ENCODE measurements around the gene UBFD1.
"Not testable (repeated sequence)": the region's sequence is repeated elsewhere in the genome, so short reads cannot be mapped to it uniquely, and the experiment has no call there.

Gene UBFD1

DNA sequence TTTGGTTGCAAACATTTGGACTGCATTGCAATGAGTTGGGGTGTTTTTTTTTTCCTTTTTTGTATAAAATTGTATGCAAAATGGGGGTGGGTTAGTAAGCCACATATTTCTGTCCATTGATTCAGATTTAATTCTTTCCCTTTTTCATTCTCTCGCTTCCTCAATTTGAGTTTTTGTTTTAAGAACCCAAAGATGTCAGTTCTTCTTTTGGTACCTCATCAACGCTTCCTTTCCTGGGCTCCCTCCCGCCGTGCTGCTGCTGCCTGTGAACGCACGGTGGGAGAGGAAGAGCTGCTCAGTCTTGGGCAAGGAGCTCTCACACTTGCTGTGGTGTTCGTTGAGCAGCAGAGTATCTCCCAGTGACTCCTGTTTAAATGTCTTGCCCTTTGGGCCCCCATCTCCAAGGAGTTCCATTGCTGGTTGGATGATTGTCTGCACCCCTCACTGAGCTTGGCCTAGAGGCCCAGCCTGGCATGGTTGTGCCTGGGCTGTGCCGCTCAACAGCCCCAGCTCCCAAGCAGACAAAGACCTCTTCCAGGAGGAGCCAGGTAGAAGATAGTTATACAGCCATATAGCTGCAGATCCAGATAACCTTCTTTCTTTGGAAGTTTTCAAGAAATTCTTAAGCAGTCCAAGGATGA lies 13.6 kb downstream of the UBFD1 start:
- no peak for DNase-seq

DNA sequence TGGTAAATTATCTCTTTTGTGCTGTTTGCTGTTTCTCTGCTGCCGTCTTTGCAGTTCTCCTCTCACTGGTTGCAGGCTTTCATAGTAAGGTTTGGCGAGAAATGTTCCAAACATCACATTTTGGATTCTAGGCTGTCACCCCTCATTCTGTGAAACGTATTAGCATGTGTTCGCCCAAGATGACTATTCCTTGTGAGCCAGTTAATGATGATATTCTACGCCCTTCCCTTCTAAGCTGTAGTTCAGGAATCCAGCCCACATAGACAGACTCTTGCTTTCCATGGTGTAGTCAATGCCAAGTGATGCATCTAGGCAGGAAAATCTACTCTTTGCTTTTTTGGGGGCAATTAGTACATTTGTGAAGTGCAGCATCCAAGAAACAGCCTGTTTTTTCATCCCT lies 14.4 kb downstream of the UBFD1 start:
- DNase-seq: no peak

DNA sequence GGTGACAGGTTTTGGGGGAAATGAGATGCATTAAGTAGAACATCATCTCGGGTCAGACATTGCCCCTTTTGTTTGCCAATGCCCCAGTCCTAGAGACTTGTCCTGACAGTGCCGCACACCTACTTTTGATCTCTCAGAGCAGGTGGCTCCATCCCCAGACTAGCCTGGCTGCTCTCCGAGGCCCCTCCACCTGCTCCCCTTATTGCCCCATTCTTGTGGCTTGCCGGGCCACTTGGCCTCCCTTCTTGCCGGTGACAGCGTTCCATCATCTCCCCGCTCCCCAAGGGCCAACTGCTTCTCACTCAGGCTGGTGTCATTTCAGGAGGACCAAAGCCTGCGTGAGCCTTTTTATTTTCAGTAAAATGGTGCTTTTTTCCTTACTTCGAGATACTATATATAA lies 14.9 kb downstream of the UBFD1 start:
- DNase-seq: no peak

DNA sequence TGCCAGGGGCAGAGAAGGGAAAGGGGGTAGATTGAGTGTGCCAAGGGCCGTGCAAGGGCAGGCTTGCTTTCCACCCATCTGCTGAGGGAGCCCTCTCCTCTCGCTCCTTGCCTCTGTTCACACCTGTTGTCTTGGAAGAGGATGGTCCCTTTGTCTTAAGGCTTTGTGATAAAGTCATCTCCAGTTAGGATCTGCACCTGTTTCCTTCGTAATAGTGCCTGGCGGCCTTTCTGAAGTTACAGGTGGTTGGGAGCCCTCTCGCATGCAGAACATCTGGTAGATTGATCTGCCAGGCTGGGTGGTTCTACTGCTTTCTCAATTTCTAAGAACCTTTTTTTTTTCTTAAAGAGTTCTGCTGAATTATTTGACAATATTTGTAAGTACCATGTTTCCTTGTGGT lies 16.3 kb downstream of the UBFD1 start:
- no peak for DNase-seq

DNA sequence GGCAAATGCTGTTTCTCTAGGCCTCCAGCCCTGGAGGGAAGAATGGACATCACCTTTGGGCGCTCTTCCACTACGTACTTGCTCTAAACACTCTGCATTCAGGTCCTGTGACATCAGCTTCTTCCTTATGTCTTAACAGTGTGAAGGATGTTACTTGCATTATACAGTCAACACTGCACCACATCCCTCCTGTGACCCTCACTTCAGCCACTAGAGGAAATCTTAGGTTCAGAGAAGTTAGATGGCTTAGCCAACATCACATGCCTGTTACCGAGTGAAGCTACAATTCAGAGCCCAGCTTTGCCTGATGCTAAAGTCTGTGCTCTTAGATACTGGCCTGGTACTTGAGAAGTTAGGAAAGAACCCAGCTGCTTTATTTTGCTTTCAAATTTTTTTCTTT lies 18.3 kb downstream of the UBFD1 start:
- DNase-seq: no peak

DNA sequence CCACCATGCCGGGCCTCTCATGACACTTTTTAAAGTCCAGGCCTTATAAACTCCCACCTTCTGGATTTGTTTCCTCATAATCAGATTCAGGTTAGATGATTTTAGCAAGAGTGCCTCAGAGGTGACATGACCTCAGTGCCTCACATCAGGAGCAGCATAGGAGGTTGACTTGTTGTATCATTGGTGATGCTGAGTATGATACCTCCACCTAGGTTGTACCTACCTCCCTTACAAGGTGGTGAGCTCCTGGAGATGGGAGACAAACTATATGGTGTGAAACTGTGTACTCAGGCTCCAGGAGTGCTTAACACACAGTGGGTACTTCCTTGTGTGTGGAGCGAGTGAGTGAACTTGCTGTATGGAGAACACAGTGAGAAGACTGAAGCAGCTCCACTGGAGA lies 20.0 kb downstream of the UBFD1 start:
- no peak for DNase-seq

DNA sequence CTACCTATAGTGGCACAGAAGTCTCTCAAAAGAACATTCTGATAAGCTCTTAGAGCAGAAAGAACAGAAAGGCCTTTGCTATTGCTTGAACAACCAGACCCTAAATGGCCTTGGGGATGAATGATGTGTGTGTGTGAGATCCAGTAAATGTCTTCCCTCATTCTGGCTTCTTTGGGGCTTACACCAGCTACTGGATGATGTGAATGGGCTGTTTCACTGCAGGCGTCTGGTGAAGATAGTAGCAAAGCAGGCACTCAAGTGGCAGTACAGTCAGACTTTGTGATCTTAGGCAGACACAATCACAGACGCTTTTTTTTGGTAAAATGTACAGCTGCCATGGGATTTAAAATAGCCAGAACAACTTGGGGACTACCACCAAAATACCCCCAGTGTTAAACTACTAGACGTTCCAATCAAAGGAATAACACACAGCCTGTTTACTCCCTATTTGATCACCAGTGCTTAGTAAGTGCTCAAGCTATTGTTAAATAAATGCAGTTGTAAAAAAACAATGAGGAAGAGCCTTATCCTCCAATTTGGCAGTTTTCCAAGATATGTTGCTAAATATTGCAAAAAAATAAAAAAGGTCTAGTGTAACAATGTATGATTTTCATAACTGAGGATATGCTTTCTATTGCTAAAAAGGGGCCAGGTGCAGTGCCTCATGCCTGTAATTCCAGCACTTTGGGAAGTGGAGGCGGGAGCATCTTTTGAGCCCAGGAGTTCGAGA lies 20.7 kb downstream of the UBFD1 start:
- DNase-seq: no peak

DNA sequence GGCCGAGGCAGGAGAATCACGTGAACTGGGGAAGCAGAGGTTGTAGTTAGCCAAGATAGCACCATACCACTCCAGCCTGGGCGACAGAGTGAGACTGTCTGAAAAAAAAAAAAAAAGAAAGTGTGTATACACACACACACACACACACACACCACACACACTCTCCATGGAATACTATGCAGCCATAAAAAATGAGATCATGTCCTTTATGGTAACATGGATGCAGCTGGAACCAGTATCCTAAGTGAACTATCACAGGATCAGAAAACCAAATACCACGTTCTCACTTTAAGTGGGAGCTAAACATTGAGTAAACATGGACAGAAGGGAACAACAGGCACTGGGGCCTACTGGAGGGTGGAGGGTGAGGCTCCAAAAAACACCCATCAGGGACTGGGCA lies 21.8 kb downstream of the UBFD1 start:
- DNase-seq: no peak

DNA sequence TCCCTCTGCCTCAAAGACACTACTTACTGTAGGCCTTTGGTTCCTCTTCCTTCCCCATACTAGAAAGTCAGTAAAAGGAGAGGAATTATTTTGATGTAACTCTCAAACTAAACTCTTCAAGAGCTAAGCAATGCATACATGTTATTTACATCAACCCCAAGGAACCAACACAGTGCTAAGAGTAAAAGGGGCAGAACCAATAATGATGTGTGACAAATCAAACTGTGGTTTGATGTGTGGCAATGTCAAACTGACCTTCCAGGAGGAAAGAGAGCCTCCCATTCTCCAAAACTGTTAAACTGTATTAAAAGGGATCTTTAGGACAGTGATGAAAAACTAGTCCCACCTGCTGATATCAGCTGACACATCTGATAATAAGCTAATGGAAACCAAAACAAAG lies 22.9 kb downstream of the UBFD1 start:
- no peak for DNase-seq

DNA sequence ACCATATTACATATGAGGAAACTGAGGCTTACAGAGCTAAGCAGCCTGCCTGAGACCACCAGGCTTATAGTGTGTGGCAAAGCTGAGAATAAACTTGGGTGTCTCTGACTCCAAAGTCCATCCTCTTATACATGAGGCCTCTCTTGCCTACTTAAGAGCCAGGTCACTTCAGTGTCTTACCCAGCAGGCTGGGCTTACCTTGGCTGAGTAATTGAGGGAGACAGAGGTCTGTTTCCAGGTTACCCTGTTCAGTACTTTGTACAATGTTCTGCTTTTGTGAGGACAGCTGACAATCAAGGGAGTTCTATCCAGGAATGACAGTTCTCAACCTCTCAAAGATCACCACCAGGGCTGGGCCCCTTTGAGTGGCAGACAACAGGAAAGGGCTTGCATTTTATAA lies 24.2 kb downstream of the UBFD1 start:
- DNase-seq: no peak

DNA sequence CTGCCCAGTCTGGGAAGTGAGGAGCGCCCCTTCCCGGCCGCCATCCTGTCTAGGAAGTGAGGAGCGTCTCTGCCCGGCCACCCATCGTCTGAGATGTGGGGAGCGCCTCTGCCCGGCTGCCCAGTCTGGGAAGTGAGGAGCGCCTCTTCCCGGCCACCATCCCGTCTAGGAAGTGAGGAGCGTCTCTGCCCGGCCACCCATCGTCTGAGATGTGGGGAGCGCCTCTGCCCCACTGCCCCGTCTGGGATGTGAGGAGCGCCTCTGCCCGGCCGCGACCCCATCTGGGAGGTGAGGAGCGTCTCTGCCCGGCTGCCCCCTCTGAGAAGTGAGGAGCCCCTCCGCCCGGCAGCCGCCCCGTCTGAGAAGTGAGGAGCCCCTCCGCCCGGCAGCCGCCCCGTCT lies 25.7 kb downstream of the UBFD1 start:
- DNase-seq: not testable (repeated sequence)

DNA sequence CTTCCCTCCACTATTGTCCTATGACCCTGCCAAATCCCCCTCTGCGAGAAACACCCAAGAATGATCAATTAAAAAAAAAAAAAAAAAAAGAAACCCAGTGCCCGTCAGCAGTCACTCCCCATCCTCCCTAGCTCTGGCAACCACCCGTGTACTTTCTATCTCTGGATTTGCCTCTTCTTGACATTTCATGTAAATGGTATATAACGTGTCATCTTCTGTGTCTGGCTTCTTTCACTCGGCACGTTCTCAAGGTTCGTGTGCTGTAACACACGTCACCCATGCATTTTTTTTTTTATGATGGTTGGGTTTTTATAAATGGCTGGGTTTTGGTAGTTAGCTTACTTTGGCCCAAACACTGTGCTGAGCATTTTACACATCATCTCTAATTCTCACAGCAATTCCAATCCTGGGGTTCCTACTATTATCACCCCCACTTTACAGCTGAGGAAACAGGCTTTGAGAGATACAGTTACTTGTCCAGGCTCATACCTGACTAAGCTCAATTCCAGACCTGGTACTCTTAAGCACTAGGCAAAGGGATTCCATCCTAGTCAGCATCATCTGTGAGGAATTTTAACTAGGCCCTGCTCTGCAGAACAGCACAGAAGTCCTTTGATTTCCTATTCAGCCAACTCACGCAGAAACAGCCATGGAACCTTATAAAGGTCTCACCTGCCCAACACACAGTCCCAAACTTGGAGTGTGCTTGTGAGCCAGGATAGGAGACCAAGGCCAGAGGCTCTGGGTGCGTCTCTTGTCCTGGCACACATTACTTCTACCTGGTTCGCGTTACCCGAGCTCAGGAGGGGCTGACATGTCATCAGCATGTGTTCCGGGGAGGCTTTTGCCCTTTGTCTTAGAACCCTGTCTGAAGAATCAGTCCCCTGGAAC lies 26.9 kb downstream of the UBFD1 start:
- DNase-seq: no peak

DNA sequence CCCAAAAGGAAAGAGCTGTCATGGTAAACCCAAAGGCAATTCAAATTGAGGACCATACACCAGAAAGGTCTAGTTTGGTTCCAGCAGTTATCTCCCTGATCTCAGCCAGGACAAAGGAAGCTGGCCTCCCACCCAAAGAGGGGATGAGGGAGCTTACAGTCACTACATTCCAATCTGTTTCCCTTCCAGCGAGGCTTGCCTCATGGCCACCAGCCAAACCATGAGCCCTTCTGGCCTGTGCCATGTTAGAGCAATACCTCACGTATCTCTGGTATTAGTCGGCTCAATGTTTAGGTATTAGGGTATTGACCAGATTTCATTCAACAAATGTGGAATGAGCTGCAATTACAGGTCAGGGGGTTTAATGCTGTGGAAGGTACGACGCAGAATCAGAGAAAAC lies 30.2 kb downstream of the UBFD1 start:
- DNase-seq: peak; percentile 85

DNA sequence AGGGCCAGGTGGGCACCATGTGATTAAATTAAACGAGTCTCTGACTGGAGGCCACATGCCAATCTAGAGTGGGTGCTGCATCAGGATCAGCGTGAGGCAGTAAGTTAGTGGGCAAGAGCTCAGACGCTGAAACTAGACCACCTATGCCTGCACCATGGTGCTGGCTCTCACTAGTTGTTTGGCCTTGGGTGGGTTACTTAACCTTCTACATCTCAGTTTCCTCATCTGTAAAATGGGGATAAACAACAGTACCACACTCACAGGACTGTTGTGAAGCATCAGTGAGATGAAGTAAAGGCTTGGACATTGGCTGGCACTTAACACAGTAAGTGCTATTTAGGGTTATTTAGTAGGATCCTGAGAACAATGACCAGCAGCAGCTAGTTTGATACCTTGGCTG lies 32.7 kb downstream of the UBFD1 start:
- no peak for DNase-seq

DNA sequence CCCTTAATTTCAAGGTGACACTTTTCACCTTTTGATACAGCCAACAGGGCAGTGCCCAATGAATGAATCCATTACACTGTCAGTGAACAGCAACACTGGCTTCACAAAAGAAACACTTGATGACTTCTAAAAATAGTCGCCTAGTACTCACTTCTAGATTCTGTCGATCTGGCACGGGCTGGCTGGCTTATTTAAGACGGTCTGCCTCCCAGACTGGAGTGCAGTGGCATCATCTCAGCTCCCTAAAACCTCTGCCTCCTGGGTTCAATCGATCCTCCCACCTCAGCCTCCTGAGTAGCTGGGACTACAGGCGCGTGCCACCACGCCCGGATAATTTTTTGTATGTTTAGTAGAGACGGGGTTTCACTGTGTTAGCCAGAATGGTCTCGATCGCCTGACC lies 36.7 kb downstream of the UBFD1 start:
- DNase-seq: no peak

DNA sequence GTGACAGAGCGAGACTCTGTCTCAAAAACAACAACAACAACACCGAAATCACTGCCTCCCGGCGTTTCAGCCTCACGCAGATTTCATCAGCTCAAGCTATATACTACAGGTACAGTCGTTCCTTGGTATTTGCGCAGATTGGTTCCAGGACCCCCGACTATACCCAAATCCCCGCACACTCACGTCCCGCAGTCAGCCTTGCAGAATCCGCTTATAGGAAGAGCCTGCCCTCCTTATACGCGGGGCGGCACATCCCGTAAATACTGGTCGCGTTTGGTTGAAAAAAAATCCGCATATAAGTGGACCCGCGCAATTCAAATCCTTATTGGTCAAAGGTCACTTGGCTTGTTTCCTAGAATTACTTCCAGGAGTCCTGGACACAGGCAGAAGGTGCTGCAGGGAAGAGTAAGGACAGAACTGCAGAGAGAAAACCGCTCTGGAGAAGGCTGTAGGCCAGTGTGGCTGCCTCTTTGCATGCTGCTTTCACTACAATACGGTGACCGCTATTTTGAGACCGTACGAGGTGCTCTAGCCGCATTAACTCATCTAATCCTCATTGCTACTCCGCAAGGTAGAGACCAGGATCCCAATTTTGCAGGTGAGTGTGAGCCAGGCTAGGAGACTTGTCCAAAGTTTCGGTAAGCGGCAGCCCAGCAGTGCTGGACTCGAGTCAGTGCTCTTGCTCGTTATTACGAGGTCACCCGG lies 37.9 kb downstream of the UBFD1 start:
- no peak for DNase-seq

DNA sequence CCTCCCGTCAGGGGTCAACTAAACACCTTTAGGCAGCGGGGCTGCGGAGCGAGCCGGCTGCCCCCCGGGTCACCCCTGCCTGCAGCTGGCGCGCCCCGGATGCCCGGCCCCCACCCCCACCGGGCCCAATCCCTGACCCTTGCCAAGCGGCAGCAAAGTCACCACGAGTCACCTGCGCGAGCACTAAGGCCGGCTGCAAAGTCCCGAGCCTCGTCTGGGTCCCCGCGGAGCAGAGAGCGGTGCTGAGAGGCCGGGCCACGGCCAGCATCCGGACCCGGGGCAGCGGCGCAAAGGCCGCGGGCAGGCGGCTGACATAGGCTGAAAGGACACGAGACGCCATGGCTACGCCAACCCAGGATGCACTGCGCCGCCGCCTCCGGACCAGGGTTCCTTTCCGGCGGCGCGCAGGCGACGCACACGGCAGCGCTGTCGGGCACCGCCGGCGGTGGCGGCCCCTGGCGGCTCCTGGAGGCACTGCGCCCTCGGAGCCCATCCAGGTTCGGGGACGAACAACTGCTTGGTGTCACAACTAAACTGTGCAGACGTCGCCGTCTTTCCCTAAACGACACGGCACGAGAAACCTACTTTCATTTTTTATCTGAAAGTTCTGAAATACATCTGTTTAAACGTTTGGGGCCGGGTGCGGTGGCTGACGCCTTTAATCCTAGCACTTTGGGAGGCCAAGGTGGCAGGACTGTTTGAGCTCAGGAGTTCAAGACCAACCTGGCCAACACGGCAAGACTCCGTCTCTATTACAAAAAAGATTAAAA lies 38.6 kb downstream of the UBFD1 start, which contains the start of gene NDUFAB1:
TSS of gene NDUFAB1 (minus strand) at position 366 of the 770 bp plus-strand sequence. CDS start at position 340, 26 bp downstream.
- DNase-seq: peak; percentile 85

DNA sequence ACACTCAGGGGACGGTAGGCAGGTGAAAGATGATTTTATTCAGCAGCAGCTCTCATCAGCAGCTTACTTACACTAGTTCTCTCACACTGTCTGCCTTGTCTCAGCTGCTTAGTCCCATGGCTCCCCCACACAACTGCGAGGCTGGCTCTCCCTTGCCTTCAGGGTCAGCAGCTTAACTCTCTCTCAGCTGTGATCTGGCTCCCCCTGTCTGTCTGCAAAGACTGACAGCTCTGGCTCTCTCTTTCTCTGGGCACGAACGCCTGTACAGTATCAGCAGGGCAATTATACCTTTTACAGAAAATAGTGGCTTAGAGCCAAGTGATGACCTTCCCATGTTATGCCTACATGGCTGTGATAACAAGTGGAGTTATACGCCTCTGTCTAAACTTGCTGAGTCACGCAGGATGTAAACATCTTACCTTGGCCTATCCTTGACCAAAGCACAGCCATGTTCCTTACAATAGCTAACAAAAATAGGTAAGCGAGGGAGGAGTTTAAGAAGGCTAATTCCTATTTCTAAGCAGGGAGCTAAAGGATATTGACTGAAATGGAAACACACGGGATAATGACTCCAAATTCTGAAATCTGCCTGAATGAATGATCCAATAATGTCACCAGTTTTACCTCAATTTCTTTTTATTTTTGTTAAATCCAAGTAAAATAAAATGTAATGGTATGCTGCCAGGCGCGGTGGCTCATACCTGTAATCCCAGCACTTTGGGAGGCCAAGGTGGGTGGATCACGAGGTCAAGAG lies 39.7 kb downstream of the UBFD1 start:
- DNase-seq: no peak

DNA sequence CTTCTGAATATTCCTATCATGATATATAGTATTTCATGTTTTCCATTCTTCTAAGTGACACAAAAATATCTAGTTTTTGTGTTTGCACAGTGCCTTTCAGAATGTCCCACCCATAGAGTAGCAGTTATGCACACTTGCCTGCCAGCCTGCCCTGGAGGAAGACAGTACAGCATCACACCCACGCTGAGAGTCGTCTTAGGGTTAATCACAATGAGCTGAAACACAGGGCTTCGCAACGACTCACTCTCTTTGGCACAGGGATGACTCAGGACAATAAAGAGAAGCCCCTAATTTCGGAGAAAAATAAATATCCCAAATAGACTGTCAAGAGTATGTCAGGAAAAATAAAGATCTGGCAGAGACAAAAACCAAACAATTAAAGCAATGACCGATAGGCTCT lies 50.2 kb downstream of the UBFD1 start:
- peak; percentile 5 for DNase-seq

DNA sequence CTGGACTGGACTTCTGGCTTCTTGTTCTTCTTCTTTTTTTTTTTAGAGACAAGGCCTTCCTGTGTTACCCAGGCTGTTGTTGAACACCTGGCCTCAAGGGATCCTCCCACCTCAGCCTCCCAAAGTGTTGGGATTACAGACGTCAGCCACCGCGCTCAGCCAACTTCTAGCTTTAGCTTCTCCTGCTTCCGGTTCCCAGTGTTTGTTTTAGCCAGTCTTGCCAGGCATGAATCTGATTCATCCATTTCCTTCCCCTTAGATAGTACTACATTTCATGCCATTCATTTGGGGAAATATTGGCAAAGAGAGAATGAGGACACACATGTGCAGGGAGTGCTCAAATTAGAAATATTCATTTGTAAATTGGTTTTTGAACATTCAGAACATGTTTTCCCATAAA lies 50.7 kb downstream of the UBFD1 start:
- DNase-seq: no peak

DNA sequence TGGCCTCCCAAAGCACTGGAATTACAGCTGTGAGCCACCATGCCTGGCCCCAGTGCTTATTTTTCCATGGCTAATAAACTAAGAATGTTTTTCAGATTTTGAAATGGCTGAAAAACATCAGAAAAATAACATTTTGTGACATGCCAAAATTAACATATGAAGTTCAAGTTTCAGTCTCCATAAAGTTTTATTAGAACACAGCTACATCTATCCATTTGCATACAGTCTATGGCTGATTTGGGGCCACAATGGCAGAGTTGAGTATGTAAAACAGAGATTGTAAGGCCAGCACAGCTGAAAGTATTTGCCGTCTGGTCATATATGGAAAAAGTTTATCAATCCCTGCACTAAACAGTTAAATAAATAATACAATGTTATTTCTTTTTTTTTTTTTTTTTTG lies 52.4 kb downstream of the UBFD1 start:
- DNase-seq: no peak
